Nephron (organoid): Measurements from ENCODE around the gene EXOC3L1.

Source experiments
- H3K27ac Mint-ChIP-seq, 3 experiments: 2 replicates each; pipeline ENCODE4 v1.8.0; 2020; ENCODE audit warnings: mixed read lengths in 3 of 3, mild to moderate bottlenecking in 2 of 3, moderate library complexity in 1 of 3
- H3K27me3 Mint-ChIP-seq: 2 replicates; pipeline ENCODE4 v1.8.0; 2021; ENCODE audit warnings: low read depth, mild to moderate bottlenecking, moderate library complexity, mixed read lengths
- H3K36me3 Mint-ChIP-seq: 2 replicates; pipeline ENCODE4 v1.8.0; 2020; ENCODE audit warnings: low read depth, mixed read lengths
- H3K4me1 Mint-ChIP-seq: 2 replicates; pipeline ENCODE4 v1.8.0; 2020; ENCODE audit warnings: mixed read lengths
- H3K4me3 Mint-ChIP-seq, 3 experiments: 2 replicates each; pipeline ENCODE4 v1.8.0; 2020; ENCODE audit warnings: mild to moderate bottlenecking in 3 of 3, mixed read lengths in 3 of 3, moderate library complexity in 2 of 3
- H3K9me3 Mint-ChIP-seq: 2 replicates; pipeline ENCODE4 v1.8.0; 2020; ENCODE audit warnings: mixed read lengths
- CTCF ChIP-seq, 3 experiments: fragments of 200-600 bp; sonication (generic); IDR thresholded peaks; one replicate each; pipeline ENCODE4 v1.5.0; 2021; ENCODE audit warnings: antibody characterized with exemption in 3 of 3; ENCODE audit not compliant: unreplicated experiment in 3 of 3

Gene EXOC3L1

GRCh38 chr16:67206838-67207248, 16.9 kb upstream of the EXOC3L1 start:
- TF ChIP-seq CTCF (IDR thresholded peaks at IDR 0.05; ENCODE audit: unreplicated experiment in 3 of 3) = no peak
- Mint-ChIP-seq H3K9me3 (no peaks in the 10 kb centered on the region), H3K4me3 (no peak overlapping the region), H3K36me3 (no peaks in the 10 kb centered on the region), H3K4me1 (no peaks in the 10 kb centered on the region), H3K27me3 (no peaks in the 10 kb centered on the region), H3K27ac (no peak overlapping the region)

- Mint-ChIP-seq H3K4me3 (no peak overlapping the region), H3K36me3 (no peaks in the 10 kb centered on the region), H3K27ac (no peak overlapping the region), H3K9me3 (no peaks in the 10 kb centered on the region), H3K27me3 (no peaks in the 10 kb centered on the region), H3K4me1 (no peaks in the 10 kb centered on the region)
- no peak for TF ChIP-seq CTCF (IDR thresholded peaks at IDR 0.05; ENCODE audit: unreplicated experiment in 3 of 3)
Measured at GRCh38 chr16:67206129-67206837, 16.3 kb upstream of the EXOC3L1 start.

GRCh38 chr16:67204076-67204475, 14.1 kb upstream of the EXOC3L1 start:
- Mint-ChIP-seq H3K27me3 (no peaks in the 10 kb centered on the region), H3K27ac (no peak overlapping the region), H3K36me3 (peaks cover 3% of the 10 kb centered on the region), H3K4me3 (no peak overlapping the region), H3K9me3 (no peaks in the 10 kb centered on the region), H3K4me1 (no peaks in the 10 kb centered on the region)
- no peak for TF ChIP-seq CTCF (IDR thresholded peaks at IDR 0.05; ENCODE audit: unreplicated experiment in 3 of 3)

GRCh38 chr16:67202956-67203493, 13.1 kb upstream of the EXOC3L1 start:
- H3K27me3 Mint-ChIP-seq = peaks cover 4% of the 10 kb centered on the region
- no peak overlapping the region for H3K27ac Mint-ChIP-seq
- no peaks in the 10 kb centered on the region for H3K9me3 Mint-ChIP-seq
- no peaks in the 10 kb centered on the region for H3K4me1 Mint-ChIP-seq
- peaks cover 6% of the 10 kb centered on the region for H3K36me3 Mint-ChIP-seq
- no peak for TF ChIP-seq CTCF (IDR thresholded peaks at IDR 0.05; ENCODE audit: unreplicated experiment in 3 of 3)
- H3K4me3 Mint-ChIP-seq = no peak overlapping the region

GRCh38 chr16:67202426-67202825, 12.5 kb upstream of the EXOC3L1 start:
- no peaks in the 10 kb centered on the region for H3K9me3 Mint-ChIP-seq
- no peak overlapping the region for H3K4me3 Mint-ChIP-seq
- H3K4me1 Mint-ChIP-seq = no peaks in the 10 kb centered on the region
- no peak overlapping the region for H3K27ac Mint-ChIP-seq
- no peak for TF ChIP-seq CTCF (IDR thresholded peaks at IDR 0.05; ENCODE audit: unreplicated experiment in 3 of 3)
- H3K27me3 Mint-ChIP-seq = peaks cover 5% of the 10 kb centered on the region
- peaks cover 9% of the 10 kb centered on the region for H3K36me3 Mint-ChIP-seq
